NCI-H1092 (cell line): ENCODE results near the gene UBE2E1.
A peak's percentile ranks its signal among the peaks of the same experiment; 100 is the strongest.

Experiments
- DNase-seq: peaks from one replicate; lab custom pipeline; 2025; lab: John Stamatoyannopoulos, UW

Gene UBE2E1

DNA sequence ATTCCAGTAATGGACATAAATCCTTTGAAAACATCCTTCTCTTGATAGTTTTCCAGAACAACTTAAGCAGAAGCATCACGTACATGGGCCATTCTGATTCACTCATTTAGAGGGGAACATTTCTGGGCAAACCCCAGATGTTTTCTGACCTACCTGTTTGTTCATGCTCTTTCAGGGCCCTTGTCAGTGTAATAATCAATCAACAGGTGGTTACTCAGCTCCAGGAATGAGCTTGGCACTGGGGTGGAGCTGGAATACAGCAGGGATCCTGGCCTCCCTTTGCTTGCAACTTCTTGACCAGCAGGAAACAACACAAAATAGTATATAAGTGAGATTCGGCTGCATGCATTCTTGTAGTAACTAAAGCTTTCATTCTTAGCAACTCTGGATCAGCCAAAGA, 9.2 kb upstream of the UBE2E1 start:
- no peak for DNase-seq

DNA sequence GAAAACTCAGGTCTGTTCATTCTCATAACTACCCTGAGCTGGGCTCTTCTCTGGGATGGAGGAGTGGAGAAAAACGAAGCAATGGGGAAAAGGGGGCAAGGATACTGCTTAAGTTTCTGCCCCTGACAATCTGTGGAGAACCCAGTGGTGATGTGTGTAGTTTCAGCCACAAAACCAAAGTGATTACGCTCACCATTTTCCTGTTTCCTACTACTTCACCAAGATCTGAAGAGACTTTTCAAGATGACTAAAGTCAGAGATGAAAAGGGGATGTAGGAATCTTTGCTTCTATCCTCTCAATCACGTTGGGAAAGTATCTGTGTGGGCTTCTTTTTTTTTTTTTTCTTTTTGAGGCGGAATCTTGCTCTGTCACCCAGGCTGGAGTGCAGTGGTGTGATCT, 8.3 kb upstream of the UBE2E1 start:
- DNase-seq = no peak

DNA sequence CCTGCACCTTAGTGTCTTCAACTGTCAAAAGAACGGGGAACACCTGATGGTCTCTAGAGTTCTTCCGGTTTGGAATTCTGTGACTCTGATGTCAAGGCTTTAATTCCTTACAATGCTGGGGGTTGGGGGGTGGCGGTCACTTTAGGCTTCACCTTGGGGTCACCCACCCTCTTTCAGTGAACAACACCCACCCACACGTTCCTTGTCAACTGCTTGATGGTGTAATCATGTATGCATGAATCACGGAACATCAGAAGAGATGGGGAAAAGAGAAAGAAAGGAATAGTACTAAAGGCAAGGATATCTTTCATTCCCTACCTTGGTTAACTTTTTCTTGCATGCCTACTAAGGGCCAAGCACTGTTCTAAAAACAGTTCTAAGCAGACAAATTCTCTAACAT, 7.3 kb upstream of the UBE2E1 start:
- DNase-seq = no peak

DNA sequence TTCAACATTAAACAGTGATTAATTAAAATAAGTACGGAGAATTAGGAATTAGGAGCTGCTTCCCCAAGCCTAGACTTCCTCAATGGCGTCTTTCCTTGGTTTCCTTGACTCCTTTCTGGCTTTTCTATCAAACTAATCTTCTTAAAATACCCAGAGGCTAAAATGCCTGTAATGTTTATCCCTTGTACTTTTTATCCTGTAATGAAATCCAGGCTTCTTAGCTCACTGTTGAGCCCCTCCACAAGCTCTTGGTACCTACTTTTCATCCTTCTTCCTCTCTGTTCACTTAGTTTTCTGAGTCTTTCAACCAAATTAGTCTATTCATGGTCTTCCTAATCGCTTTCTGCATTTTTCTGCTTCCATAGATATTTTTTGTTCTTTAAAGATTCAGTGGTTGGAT, 6.9 kb upstream of the UBE2E1 start:
- DNase-seq = no peak

DNA sequence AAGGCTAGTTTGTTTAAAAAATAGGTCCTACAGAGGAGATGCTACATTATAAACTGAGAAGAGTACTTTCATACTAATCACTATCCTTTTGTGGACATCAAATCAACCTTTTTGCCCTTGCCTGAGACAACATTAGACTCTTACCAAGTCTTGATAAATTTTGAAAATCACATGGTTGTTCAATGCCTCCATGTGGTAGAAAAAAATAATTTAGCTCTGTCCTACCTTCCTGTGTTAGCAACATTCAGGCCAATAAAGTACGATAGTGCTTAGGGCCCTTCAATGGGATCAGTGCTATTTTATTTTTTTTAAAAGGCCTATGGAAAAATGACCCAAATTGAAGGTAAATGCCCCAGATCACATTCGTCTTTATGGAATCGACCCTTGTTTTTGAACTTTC, 5.0 kb upstream of the UBE2E1 start:
- no peak for DNase-seq

DNA sequence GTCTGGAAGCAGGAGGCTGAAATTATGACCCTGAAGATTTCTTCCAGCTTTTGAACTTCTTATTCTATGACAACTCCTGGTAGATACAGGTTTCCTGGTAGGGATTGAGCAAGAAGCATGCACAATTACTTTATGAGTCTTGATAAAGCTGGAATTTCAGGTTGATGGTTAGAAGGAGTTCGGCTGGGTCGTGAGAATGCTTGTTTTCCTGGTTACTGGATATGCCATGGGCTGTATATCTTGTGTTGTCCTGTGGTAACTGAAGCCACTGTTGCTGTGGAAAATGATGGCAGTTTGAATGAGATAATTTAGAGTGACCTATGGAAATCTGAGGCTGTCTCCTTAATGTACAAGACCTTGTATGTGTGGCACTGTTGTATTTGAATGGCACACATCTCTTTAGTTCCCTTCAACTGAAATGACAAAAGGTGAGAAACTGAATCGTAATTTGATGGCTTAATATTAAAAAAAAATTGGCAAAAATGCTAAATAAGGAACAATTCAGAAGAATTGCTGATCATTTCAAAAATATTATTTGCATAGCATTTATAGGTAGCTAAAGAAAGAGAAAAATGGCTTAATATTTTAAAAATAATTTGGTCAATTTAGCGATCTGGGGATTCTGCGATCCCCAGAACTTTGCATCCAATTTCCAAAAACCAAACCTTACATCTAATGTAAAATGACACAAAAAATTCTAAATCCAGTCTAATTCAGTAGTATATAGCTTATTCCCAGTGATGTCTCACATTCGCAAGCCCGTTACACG, 1.1 kb upstream of the UBE2E1 start:
- no peak for DNase-seq

DNA sequence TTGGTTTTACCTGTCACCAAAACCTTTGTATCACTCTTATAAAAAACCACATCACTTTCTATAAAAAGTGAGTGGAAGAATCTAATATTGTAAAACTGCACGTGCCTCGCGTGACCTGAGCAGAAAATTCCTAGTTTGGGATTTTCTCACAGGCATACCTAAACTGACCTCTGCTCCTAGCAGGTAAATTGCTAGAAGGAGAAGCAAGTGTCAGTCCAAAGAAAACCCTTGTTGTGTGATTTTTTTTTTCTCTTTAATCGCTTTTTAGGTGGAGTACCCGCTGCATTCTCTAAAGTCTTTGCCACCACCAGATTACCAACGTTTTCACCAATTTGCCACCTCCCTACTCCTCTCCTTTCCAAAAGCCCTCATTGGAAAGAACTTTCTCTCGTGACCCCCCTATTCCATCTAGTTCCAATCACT, 534 bp upstream of the UBE2E1 start:
- no peak for DNase-seq

DNA sequence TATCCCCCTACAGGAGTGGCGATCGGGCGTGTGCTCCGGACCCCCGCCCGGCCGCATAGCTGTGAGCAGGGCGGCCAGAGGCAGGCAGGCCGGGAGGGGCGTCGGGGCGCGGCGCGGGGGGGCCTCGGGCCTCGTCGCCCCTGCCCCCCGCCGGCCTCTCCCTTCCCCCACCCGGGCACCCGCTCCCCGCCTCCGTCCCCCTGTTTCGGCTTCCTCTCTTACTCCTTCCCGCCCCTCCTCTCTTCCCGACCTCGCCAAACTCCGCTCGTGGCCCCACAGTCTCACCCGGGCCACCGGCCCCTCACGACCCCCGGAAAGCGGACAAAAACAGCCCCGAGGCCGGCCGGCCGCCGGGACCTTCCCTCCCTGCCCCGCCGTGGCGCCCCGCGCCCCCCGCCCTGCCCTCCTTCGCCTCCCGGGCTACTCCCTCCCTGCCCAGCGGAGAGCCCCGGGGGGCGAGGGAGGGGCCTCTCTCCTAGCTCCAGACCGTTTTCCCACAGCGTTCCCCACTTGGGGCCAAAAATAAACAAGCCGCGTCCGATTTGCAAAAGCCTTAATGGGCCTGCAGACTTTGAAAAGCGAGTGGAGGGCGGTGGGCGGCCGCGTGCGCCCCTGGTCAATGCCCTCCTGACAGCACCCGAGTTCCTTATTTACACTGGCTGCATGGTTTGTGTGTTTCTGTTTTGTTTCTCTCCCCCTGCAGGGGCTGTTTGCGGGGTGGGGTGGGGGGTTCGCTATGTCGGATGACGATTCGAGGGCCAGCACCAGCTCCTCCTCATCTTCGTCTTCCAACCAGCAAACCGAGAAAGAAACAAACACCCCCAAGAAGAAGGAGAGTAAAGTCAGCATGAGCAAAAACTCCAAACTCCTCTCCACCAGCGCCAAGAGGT, 1.0 kb downstream of the UBE2E1 start:
- DNase-seq = no peak

DNA sequence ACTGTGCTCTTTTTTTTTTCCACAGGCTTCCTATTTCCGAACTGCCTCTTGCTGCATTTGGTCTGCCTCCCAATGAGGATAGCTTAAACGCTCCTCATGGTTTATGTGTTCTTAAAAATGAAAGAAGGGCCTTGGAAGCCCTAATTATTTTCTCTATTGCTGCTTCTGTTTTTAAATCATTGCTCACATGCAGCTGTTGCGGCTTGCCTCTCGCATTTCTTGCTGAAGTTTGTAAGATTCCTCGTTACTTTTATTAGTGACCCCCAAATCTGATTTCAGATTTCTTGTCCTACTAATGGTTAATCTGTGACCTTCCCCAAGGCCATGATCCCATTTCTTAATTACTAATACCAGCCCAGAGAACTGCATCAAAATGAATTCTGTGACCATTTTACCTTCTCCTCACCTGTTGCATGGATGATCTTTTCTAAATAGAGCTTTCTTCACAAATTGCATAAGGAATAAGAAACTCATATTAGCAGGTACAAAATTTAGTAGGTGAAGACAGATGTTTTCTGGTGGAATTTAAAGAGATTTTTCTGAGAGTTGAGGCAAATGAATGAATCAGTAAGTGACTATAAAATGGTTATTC, 1.8 kb downstream of the UBE2E1 start:
- no peak for DNase-seq

DNA sequence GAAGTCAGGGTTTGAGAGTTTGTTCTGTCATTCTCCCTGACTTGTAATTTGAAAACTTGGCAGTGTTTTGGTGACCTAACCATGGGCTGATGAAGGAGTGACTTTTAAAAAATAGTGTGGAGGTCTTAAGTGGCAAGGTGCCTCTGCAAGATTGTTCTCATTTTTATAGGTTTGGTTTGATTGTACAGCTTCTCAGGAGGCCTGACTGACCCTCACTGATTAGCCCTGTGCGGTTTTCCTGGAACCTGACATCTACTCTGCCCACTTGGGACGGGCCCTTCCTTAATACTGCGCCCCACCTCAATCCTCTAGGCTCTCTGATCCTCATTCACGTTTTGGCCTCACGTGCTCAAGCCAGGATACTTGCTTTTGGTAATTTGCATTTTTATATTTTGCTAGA, 2.8 kb downstream of the UBE2E1 start:
- no peak for DNase-seq

DNA sequence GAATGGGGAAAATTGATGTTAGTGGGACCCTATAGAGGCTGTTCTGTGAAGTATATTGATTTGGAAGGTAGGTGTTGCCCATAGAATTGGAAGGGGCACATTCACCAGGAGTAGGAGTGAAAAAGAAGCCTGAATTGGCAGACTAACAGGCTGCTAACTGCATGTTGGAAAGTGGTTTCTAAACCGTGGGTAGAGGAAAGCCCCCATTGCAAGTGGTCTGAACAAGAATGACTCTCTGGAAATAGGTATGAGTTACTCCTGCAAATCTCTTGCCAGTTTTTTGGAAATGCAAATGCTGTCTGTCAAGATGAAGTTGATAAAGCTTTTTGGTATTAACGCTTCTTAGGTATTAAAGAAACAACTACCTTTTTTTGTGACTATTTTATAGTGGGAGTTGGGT, 3.5 kb downstream of the UBE2E1 start:
- DNase-seq = no peak

DNA sequence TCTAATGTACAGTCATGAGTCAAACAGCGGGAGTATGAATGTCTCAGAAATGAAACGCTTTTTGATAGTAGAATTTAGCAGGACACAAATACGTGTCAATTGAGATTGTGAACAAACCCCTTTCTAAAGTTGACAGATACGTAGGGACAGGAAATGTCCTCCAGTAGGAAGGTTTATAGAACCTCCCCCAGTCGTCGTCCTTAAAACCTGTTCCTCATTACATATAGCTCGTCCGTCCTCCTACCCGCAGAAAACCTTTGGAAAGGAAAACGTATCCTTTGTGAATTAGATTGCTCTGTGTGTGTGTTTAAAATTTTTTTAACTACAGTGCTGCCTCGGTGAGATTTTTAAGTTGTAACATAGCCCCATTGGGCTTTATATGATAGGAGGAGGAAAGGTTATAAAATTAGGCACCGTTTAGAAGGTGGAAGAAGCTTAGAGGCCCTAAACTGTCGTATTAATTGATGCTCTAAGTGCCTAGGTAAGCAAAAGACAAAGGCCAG, 4.1 kb downstream of the UBE2E1 start:
- DNase-seq = no peak

DNA sequence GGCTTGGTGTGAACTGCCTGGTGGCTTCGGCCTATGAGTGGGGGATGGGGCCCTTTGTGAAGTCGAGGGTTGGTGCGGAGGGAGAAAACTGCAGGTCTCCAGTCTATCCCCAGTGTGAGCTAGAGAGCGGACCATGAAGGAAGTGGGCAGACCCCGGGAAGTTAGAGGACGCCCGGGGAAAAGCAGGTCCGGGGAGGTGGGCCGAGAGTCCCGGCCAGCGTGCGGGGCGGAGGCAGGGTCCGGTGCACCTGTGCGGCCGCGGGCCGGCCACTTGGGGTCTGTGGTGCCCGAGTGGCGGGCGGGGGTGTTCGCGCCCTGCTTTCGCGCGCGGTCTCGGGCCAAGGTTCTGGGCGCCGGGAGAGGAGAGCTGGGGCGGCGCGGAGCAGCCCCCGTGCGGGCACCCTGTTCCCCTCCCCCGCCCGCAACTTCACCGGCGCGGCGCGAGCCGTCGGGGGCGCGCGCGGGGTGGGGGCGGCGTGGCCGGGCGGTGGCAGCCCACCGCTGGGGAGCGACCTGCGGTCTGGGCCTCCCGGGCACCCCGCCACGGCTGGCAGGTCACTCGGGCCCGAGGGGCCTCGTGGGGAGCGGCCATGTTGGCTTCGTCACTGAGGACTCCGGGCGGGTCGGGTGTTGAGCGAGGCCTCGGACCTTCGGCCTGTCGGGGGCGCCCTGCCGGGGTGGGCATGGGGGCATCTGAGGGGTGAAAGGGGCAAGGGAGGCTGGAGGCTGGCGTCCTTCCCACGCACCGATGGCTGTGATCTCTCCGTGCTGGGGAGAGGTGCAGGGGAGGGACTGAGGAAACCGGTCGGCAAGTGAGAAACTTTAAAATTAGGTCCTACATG, 4.8 kb downstream of the UBE2E1 start:
- DNase-seq = peak; percentile 14

DNA sequence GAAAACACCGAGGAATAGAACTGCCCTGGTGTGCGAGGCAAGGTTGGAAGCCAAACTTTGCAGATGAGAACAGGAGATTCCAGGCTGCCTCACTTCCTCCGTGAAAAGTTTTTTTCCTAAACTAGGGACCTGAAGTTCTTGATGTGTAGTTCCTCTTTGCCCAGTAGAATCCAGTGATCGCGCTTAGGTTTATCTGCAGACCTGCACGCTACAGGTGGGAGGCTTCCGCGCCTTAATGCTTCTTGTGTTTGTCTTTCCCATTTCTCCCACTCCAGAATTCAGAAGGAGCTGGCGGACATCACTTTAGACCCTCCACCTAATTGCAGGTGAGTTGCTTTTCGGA, 5.4 kb downstream of the UBE2E1 start:
- DNase-seq = no peak

DNA sequence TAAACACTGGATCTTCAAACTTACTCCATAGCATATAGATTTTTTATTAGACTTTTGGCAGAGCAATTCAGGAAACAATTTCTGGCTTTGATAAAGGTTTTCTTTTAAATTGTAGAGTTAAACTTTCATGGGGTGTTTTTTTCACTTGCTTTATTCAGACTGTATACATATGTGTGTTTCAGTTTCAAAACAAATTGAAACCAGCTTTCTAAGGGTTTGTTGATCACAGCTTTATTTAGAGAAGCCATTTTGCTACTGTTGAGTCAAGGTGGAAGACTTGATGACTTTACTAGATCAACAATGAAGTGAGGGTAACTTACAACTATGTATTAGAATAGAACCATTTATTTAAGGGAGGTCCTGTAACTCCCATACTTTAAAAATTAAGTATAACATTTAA, 6.2 kb downstream of the UBE2E1 start:
- no peak for DNase-seq

DNA sequence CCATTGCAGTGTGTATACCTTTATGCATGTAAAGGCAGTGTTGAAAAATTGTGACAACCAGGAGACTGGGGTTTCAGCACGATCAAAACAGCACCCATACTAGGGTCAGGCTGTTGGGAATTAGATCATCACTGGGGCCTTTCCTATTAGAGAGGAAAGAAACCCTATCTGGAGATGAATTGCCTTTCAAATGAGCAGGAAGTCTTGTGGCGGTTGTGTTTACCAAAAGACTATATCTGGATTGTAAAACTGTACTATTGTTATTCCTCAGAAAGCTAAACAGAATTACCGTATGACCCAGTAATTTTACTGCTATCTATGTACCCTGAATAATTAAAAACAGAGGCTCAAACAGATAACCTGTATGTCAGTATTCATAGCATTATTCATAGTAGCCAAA, 10.1 kb downstream of the UBE2E1 start:
- DNase-seq = no peak

DNA sequence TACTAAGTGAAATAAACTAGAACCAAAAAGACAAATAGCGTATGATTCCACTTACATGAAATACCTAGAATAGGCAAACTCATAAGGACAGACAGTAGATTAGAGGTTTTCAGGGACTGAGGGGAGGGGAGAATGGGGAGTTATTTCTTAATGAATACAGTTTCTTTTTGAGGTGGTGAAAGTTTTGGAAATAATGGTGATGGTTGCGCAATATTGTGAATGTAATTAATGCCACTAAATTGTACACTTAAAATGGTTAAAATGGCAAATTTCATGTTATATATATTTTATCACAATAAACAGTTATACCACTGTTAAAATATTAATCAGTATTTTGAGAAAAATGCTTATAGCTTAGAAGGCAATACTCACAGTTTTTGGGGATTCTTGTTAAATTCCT, 11.0 kb downstream of the UBE2E1 start:
- DNase-seq = no peak

DNA sequence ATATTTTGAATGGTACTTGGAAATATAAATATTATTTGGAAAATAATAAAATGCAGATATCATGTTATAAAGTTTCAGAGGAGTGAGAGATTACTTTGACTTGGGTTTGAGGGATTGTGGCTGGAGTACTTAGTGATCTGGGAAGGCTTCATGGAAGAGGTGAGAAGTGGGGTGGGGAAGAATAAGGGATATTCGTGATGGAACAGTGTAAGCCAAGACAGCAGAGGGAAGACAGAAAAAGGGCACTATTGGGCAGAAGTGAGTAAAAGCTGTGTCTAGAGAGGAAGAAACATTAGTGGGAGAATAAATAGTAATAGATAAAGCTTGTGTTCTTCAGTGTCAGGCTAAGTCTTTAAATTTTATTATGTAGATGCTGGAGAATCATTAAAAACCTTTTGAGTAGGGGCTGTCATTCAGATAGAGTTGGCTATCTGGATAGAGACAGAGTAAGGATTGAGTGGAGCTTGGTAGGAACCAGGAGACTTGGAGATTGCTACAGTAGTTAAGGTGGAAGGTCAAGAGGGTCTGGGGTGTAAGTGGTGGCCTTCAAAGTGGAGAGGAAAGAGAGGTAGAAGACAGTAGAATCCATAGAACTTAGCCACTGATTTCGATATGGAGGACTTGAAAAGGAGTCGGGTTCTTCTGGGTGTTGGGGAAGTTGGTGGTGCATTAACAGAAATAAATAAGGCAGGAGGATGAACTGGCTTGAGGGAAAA, 11.9 kb downstream of the UBE2E1 start:
- DNase-seq = no peak

DNA sequence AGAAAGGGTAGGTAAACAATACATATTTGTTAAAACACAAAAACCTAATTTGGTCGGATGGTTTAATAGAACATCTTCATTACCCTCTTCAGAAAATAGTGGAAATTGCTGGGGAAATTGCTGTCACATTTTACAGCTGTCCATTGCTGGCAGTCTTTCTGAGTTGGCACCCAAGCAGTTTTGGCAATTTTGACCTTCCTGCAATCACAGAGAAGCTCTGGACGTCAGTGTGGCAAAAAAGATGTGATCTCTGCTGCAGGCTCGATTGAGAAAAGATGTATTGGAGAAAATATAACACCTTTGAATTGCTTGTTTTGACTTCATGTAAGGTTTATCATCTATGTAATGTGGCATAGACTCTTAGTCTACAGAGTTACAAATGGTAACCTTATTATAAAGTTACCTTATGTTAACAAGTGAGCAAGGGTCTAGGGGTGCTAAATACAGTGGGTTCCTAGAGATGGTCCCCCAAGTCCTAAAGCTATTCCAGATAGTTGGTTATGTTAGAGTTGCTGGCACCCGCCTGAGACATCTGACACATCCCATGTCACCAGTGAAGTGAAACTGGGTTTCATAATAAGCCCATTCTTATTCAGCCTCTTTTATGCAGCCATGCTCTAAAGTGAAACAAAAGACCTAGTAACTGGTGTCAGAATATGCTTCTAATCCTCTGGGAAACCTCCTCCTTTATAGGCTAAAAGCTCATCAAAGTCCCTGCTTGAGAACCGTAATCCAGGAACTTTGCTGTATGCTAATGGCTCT, 14.0 kb downstream of the UBE2E1 start:
- DNase-seq = no peak

DNA sequence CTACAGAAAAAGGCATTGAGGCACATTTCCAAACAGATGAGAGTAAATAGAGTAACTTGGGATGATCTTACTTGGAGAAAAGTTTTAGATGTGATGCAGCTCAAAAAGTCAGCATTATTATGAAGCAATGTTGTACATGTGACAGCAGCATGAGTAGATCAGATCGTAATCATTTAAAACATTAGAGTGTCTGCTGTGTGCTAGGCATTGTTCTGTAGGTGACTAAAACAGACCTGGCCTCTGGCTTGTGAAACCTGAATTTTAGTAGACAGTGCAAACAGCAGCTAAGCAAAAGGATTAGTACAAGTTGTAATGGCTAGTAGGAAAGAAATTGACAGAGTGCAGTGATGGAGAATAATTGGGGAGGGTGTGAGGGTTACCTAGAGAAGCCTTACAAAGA, 15.1 kb downstream of the UBE2E1 start:
- no peak for DNase-seq

DNA sequence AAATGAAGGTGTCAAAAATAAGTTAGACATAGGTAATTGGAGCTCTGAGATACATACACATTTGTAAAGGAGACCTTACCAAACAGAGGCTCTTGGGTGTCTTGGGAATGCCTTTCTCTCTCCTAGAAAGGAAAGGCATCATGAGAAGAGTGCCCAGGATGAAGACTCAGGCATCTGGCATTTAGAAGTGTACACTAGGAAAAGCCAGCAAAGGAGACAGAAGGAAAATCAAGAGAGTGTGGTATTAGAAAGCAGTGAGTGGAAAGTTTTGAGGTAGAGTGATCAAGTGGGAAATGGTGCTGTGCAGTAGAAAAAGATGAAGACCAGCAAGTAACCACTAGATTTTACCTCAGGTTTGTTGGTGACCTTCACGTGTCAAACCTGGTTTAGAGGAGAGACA, 16.1 kb downstream of the UBE2E1 start:
- DNase-seq = no peak
